PC-9 (cell line): ENCODE results near the gene ARHGEF26. TPM values are rescaled to one million over a fixed set of nuclear protein-coding genes. Genes with fewer than 3 reads are reported as not detected.

ENCODE experiments used
- BruUV-seq: library from RNA; stranded (reverse); fragments of 400-500 nt; replicated peaks from 2 replicates; lab custom pipeline; 2021; lab: Mats Ljungman, UMichigan
- CTCF ChIA-PET: fragments of 300-600 bp; sonication (Branson Sonifier 250); formaldehyde crosslinking; loops from one replicate; lab custom pipeline; 2022; ENCODE audit warnings: antibody characterized with exemption; lab: Charles Lee
- POLR2A ChIA-PET: fragments of 300-600 bp; sonication (Branson Sonifier 250); formaldehyde crosslinking; loops from one replicate; lab custom pipeline; 2022; ENCODE audit warnings: antibody characterized with exemption; ENCODE audit not compliant: unreplicated experiment; lab: Charles Lee
- DNase-seq, 2 experiments: peaks; one replicate each; pipeline versions ENCODE4 v3.0.0 to v3.0.0-alpha.2; 2015 to 2022; ENCODE audit warnings: mixed read lengths in 1 of 2
- H2AFZ ChIP-seq: fragments of 200-600 bp; sonication (generic); 2 replicates; pipeline ENCODE4 v1.8.1; 2017; ENCODE audit warnings: antibody characterized with exemption
- H3F3A ChIP-seq: fragments of 200-600 bp; sonication (generic); 2 replicates; pipeline ENCODE4 v1.8.1; 2017; ENCODE audit warnings: antibody characterized with exemption, mild to moderate bottlenecking, low read depth; ENCODE audit not compliant: insufficient read depth
- H3K27ac ChIP-seq: fragments of 200-600 bp; sonication (generic); 2 replicates; pipeline ENCODE4 v1.6.1; 2016; ENCODE audit warnings: mixed run types
- H3K27me3 ChIP-seq: fragments of 200-600 bp; sonication (generic); 2 replicates; pipeline ENCODE4 v1.6.1; 2016; ENCODE audit warnings: low read depth, mixed run types; ENCODE audit not compliant: insufficient read depth
- H3K36me3 ChIP-seq: fragments of 200-600 bp; sonication (generic); 2 replicates; pipeline ENCODE4 v1.6.1; 2016; ENCODE audit warnings: low read depth, mixed run types
- H3K4me1 ChIP-seq: fragments of 200-600 bp; sonication (generic); replicated peaks from 2 replicates; pipeline ENCODE4 v1.6.1; 2016; ENCODE audit warnings: mixed run types; ENCODE audit not compliant: insufficient read depth
- H3K4me2 ChIP-seq: fragments of 200-600 bp; sonication (generic); 2 replicates; pipeline ENCODE4 v1.6.1; 2017; ENCODE audit warnings: mixed run types
- H3K4me3 ChIP-seq: fragments of 200-600 bp; sonication (generic); 2 replicates; pipeline ENCODE4 v1.6.1; 2016; ENCODE audit warnings: mixed run types
- H3K79me2 ChIP-seq: fragments of 200-600 bp; sonication (generic); 2 replicates; pipeline ENCODE4 v1.6.1; 2017; ENCODE audit warnings: low read depth, mixed run types
- H3K9me2 ChIP-seq: fragments of 200-600 bp; sonication (generic); 2 replicates; pipeline ENCODE4 v1.8.1; 2017; ENCODE audit warnings: mild to moderate bottlenecking; ENCODE audit not compliant: insufficient read depth
- H3K9me3 ChIP-seq: fragments of 200-600 bp; sonication (generic); 2 replicates; pipeline ENCODE4 v1.8.1; 2016; ENCODE audit warnings: low read depth; ENCODE audit not compliant: insufficient read depth
- H4K20me1 ChIP-seq: fragments of 200-600 bp; sonication (generic); 2 replicates; pipeline ENCODE4 v1.8.1; 2017; ENCODE audit not compliant: insufficient read depth
- CTCF ChIP-seq: fragments of 200-600 bp; sonication (generic); conservative IDR thresholded peaks from 2 replicates; pipeline ENCODE4 v1.6.1; 2017; ENCODE audit warnings: mixed run types, antibody characterized with exemption, mild to moderate bottlenecking, moderate library complexity
- EZH2 ChIP-seq: fragments of 200-600 bp; sonication (generic); IDR thresholded peaks from 2 replicates; pipeline ENCODE4 v1.8.0; 2017; ENCODE audit warnings: antibody characterized with exemption, low read depth
- intact Hi-C: fragments of 100-400 bp; cut with micrococcal nuclease; formaldehyde crosslinking; loops from one replicate; pipeline ENCODE4 v1.10.0; 2022; ENCODE audit not compliant: unreplicated experiment
- total RNA-seq: library from RNA; stranded (reverse); gene quantifications from 2 replicates; pipeline ENCODE4 v1.2.3, GENCODE V29; 2021

The ARHGEF26 gene
- total RNA-seq, 1 experiment from 2014 or later = 7.9 TPM

DNA sequence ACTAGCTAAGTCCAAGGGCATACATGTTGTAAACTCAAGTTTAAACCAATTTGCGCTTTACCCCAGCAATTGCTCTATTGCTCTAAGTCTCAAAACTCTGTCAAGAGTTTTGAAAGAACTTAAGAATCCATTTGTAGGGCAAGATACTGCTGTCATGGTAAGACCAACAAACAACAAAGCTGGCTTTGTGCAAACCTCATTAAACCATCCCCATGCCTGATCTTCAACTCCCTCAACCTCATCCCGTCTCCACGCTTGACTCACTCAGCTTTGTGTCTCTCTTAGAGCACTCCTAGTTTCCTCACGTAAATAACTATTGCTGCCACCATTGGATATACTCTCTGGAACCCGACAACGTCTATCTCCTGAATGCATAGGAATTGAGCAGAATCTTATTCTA is 20.6 kb upstream of the ARHGEF26 start:
- BruUV-seq = no TSS peak
- Histone ChIP-seq H3K79me2 (no peaks in the 10 kb centered on the region), H3K9me2 (no peaks in the 10 kb centered on the region), H3K4me1 (no peaks in the 10 kb centered on the region), H3F3A (no peaks in the 10 kb centered on the region), H3K27ac (no peak overlapping the region), H3K27me3 (no peaks in the 10 kb centered on the region), H3K36me3 (no peaks in the 10 kb centered on the region), H4K20me1 (no peaks in the 10 kb centered on the region), H2AFZ (no peak overlapping the region), H3K4me2 (no peak overlapping the region), H3K9me3 (no peaks in the 10 kb centered on the region), H3K4me3 (no peak overlapping the region)
- no peak for DNase-seq
- POLR2A ChIA-PET = no interaction called here
- TF ChIP-seq EZH2 (no peak), CTCF (no peak)
- CTCF ChIA-PET = no interaction called here
- intact Hi-C loops = no loop called here

DNA sequence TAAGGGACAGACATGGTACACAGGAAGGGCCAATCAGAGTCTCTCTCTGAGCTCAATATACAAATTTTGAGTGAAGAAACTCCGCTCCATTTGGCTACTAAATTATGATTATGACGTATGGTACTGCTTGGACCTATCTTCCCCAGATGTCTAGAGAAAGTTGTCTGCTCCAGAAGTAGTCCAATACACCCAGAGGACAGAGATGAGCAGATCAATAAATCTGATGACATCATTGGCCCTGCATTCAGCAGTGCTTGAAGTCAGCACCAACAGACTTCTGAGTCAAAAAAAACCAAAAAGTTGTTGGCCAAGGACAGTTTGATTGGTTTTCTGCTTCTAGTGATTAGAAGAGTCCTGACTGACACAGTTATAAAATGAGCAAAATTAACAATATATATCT is 19.9 kb upstream of the ARHGEF26 start:
- no peaks in the 10 kb centered on the region for H3K9me3 ChIP-seq
- ChIA-PET POLR2A (no interaction called here), CTCF (no interaction called here)

GRCh38 chr3:154102225-154102624 is 19.0 kb upstream of the ARHGEF26 start:
- no peaks in the 10 kb centered on the region for H3K36me3 ChIP-seq
- no peaks in the 10 kb centered on the region for H3K9me2 ChIP-seq
- H3K27me3 ChIP-seq = no peaks in the 10 kb centered on the region
- no peaks in the 10 kb centered on the region for H3K79me2 ChIP-seq
- intact Hi-C loops = no loop called here
- ChIA-PET POLR2A (no interaction called here), CTCF (no interaction called here)
- no peak overlapping the region for H2AFZ ChIP-seq
- no TSS peak for BruUV-seq
- H3K4me3 ChIP-seq = no peak overlapping the region
- no peak for DNase-seq
- no peak overlapping the region for H3K27ac ChIP-seq
- no peaks in the 10 kb centered on the region for H3F3A ChIP-seq
- TF ChIP-seq CTCF (no peak), EZH2 (no peak)
- H3K4me1 ChIP-seq = no peaks in the 10 kb centered on the region
- no peaks in the 10 kb centered on the region for H4K20me1 ChIP-seq
- no peak overlapping the region for H3K4me2 ChIP-seq
- no peaks in the 10 kb centered on the region for H3K9me3 ChIP-seq

More for the DNA sequence above, 19.9 kb upstream of the ARHGEF26 start:
- BruUV-seq = no TSS peak
- no peaks in the 10 kb centered on the region for H3K9me2 ChIP-seq
- H3K36me3 ChIP-seq = no peaks in the 10 kb centered on the region
- no peak overlapping the region for H3K27ac ChIP-seq
- H3K4me1 ChIP-seq = no peaks in the 10 kb centered on the region
- TF ChIP-seq CTCF (no peak), EZH2 (no peak)
- no peak overlapping the region for H2AFZ ChIP-seq
- H3F3A ChIP-seq = no peaks in the 10 kb centered on the region
- DNase-seq = no peak
- no peak overlapping the region for H3K4me2 ChIP-seq
- no peaks in the 10 kb centered on the region for H4K20me1 ChIP-seq
- H3K79me2 ChIP-seq = no peaks in the 10 kb centered on the region
- H3K27me3 ChIP-seq = no peaks in the 10 kb centered on the region
- intact Hi-C loops = no loop called here
- no peak overlapping the region for H3K4me3 ChIP-seq
